Fibroblast of lung (primary cell): ENCODE measurements around the gene PCK2.

Source experiments
- EZH2 ChIP-seq: IDR thresholded peaks from 2 replicates; pipeline ENCODE4 v1.5.1; 2012; ENCODE audit warnings: low read length, control low read depth, mild to moderate bottlenecking; ENCODE audit errors: missing control alignments
- TF ChIP-seq, protein P1 (sequence below), 2 donors: IDR thresholded peaks in 1 of 2; conservative IDR thresholded peaks in 1 of 2; 1 replicate in 1 of 2; 2 replicates in 1 of 2; pipeline ENCODE4 v1.5.1; 2011 to 2012; ENCODE audit warnings: low read length in 2 of 2, control low read depth in 1 of 2, inconsistent platforms in 1 of 2, low read depth in 1 of 2, mild to moderate bottlenecking in 1 of 2

DNA sequence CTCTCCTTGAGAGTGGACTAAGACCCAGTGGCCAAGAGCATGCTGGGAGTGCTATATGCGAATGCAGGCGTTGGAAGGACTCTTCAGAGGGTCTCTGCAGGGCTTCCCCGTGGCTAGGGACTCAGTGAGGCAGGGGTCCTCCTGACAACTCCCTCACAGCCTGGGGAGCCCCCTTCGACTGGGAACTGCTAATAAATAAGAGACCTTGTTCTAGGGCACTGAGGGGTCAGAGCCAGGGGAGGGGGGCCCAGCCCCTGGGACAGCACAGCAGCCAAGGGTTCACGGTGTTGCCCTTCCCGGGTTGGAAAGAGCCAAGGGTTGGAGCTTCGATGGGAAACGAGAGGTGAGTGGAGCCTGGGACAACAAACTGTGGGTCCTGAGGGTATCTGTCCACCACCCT is 28.7 kb upstream of the PCK2 start:
- TF ChIP-seq, protein P1, sequence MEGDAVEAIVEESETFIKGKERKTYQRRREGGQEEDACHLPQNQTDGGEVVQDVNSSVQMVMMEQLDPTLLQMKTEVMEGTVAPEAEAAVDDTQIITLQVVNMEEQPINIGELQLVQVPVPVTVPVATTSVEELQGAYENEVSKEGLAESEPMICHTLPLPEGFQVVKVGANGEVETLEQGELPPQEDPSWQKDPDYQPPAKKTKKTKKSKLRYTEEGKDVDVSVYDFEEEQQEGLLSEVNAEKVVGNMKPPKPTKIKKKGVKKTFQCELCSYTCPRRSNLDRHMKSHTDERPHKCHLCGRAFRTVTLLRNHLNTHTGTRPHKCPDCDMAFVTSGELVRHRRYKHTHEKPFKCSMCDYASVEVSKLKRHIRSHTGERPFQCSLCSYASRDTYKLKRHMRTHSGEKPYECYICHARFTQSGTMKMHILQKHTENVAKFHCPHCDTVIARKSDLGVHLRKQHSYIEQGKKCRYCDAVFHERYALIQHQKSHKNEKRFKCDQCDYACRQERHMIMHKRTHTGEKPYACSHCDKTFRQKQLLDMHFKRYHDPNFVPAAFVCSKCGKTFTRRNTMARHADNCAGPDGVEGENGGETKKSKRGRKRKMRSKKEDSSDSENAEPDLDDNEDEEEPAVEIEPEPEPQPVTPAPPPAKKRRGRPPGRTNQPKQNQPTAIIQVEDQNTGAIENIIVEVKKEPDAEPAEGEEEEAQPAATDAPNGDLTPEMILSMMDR (conservative IDR thresholded peaks at IDR 0.05 in 1 of 2, IDR thresholded peaks at IDR 0.05 in 1 of 2; ENCODE audit: low read depth in 1 of 2, low read length in 2 of 2) = no peak
- TF ChIP-seq EZH2 = no peak
